ENCODE measurements around the gene ANKDD1A. TPM values are rescaled to one million over a fixed set of nuclear protein-coding genes. Genes with fewer than 3 reads are reported as not detected.
A peak's percentile ranks its signal among the peaks of the same experiment; 100 is the strongest.

The ANKDD1A gene
- total and polyA plus RNA-seq, 4 donors: 11.1 to 29.2 (median 18.5) TPM

DNA sequence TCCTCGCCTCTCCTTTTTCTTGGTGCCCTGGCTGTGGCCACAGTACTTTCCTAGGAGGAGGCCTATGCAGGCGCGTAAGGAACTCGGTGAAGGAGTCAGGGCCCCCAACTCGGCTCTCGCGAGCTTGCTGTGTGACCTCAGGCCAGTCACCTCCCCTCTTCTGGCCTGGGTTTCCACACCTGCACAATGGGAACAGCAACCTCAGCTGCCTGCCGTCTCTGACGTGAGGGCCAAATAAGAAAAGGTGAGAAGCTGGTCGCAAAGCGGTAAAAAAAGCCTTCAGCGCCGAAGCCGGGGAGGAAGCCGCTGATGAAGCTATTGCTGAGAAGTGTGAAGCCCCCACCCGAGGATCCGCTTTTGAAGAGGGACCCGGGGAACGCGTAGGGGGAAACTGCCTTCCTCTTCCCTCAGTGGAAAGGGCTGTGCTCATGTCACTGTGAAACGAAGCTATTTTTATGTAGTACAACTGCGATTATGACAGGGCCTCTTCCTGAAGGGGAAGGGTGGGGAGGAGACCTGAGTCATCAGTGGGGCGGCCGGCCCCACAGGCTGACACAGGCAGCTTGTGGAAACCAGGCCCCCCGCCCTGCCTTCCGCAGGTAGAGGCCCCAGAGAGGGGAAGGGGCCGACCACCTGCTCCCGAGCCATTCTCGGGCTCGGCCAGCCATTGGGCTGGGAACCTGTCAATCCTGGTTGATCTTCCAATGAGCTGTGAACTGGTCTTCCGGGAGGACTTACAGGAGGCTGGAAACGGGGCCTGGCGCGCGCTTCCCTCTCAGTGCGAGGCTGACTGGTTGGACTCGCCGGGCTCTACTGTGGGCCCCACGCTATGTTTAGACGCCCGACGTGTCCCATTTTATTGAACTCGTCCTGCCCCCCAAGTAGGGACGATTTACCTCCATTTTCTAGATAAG lies 18.0 kb upstream of the ANKDD1A start:
- intact Hi-C loops (cut with DNase I): loop anchor here in 1 of 2 donors (5.0 kb wide), 2 partner anchors 36 to 51 kb away; partner anchors contain the start of gene PLEKHO2
- Histone ChIP-seq H3K27me3 (ENCODE audit: control insufficient read depth in 1 of 2, insufficient read depth in 2 of 2, low read length in 1 of 2) (no peaks in the 10 kb centered on the region), H3K36me3 (ENCODE audit: control insufficient read depth in 1 of 2, insufficient read depth in 2 of 2, low read length in 1 of 2) (no peaks in the 10 kb centered on the region), H3K27ac (ENCODE audit: low read depth in 1 of 2, low read length in 2 of 2) (peak overlapping the region in 1 of 2 donors; percentile 6), H3K4me1 (ENCODE audit: control insufficient read depth in 1 of 2, insufficient read depth in 2 of 2, low read length in 2 of 2) (peaks cover 0 to 2% of the 10 kb centered on the region in 2 donors), H3K4me3 (ENCODE audit: low read length in 2 of 2) (no peak overlapping the region), H3K9me3 (ENCODE audit: control insufficient read depth, low read length) (no peaks in the 10 kb centered on the region)
- ATAC-seq (ENCODE audit: low FRiP score): peak; percentile 91
- DNase-seq: peak; percentile 96
- 32% methylated on average over 43 to 44 of the region's 44 CpGs for WGBS, 2 donors

GRCh38 chr15:64894395-64895056 lies 17.2 kb upstream of the ANKDD1A start:
- 56 to 62% methylated on average over 15 to 20 of the region's 20 CpGs for WGBS, 2 donors
- intact Hi-C loops (cut with DNase I): loop anchor here in 1 of 2 donors (5.0 kb wide), 2 partner anchors 37 to 52 kb away; partner anchors contain the start of gene PLEKHO2
- Histone ChIP-seq H3K36me3 (ENCODE audit: control insufficient read depth in 1 of 2, insufficient read depth in 2 of 2, low read length in 1 of 2) (no peaks in the 10 kb centered on the region), H3K27me3 (ENCODE audit: control insufficient read depth in 1 of 2, insufficient read depth in 2 of 2, low read length in 1 of 2) (no peaks in the 10 kb centered on the region), H3K4me1 (ENCODE audit: control insufficient read depth in 1 of 2, insufficient read depth in 2 of 2, low read length in 2 of 2) (peaks cover 0 to 2% of the 10 kb centered on the region in 2 donors), H3K4me3 (ENCODE audit: low read length in 2 of 2) (no peak overlapping the region), H3K27ac (ENCODE audit: low read depth in 1 of 2, low read length in 2 of 2) (peak overlapping the region in 1 of 2 donors; percentile 6), H3K9me3 (ENCODE audit: control insufficient read depth, low read length) (no peaks in the 10 kb centered on the region)
- DNase-seq: peak in 1 of 2 donors; percentile 68
- ATAC-seq (ENCODE audit: low FRiP score): no peak

DNA sequence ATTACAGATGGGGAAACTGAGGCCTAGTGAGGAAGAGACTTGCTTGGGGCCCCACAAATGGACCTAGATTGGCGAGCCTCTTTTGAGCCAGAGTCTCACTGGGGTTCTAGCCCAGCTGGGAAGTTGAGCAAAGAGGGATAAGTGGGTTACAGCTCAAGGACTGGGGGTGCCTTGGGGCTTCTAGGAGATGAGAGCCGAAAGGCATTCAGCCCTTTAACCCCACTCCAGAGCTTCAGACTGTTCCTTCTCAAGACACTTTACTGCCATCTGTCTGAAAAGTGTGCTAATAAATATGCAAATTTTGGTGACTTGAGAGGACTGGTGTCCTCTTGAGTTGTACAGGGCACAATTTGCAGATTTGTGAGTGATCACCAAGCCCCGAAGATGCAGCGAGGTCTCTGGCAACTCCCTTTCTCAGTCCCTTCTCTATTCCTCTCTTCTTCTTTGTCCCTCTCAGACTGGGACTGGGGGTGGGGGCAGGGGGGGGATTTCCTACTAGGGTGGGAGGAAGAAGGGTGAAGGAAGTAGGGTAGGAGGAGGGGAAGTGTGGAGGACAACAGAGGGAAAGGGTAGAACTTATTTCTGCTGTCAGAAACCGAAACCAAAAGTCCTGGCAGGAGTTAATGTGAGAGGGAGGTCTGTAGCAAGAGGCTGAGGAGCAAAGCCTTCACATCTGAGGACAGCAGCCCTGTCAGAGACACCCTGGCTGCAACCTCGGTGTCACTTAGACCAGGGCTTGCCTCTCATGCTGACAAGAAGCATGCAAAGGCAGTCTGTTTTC lies 16.2 kb upstream of the ANKDD1A start:
- 72 to 90% methylated on average over 6 of the region's 6 CpGs for WGBS, 2 donors
- Histone ChIP-seq H3K27ac (ENCODE audit: low read depth in 1 of 2, low read length in 2 of 2) (no peak overlapping the region), H3K4me1 (ENCODE audit: control insufficient read depth in 1 of 2, insufficient read depth in 2 of 2, low read length in 2 of 2) (peaks cover 0 to 2% of the 10 kb centered on the region in 2 donors), H3K27me3 (ENCODE audit: control insufficient read depth in 1 of 2, insufficient read depth in 2 of 2, low read length in 1 of 2) (no peaks in the 10 kb centered on the region), H3K4me3 (ENCODE audit: low read length in 2 of 2) (no peak overlapping the region), H3K36me3 (ENCODE audit: control insufficient read depth in 1 of 2, insufficient read depth in 2 of 2, low read length in 1 of 2) (no peaks in the 10 kb centered on the region), H3K9me3 (ENCODE audit: control insufficient read depth, low read length) (no peaks in the 10 kb centered on the region)
- ATAC-seq (ENCODE audit: low FRiP score): no peak
- intact Hi-C loops (cut with DNase I): no loop called here
- peak in 1 of 2 donors; percentile 55 for DNase-seq

DNA sequence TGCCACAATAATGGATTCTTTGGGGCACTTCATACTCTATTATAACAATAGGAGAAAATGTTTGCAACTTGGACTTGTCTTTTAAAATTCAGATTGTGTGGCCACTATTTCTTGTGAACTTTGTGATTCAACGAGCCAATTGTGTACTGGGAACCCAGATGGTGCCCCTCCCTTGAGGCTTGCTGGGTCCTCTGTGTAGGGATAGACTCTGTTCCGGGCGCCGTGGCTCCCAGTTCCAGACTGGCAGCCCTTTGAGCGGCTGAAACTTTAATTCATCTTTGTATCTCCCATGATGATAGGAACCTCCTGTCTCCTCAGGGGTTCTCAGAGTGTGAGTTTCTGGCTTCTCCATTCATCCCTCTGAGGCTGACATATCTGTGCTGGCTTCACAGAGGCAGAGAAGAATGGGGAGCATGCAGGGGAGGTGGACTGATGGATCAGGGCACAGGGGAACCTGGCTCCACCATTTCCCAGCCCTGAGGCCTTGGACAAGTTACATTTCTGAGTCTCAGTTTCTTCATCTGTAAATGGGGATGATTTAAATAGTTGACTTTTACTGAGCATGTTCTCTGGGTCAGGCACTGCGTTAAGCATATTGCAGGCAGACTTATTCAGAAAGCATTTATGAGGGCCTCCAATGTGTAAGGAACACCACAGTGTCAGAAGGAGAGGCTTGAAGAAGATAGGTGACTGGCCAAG lies 15.2 kb upstream of the ANKDD1A start:
- 92 to 96% methylated on average over 6 of the region's 6 CpGs for WGBS, 2 donors
- ATAC-seq (ENCODE audit: low FRiP score): no peak
- no peaks in the 10 kb centered on the region for H3K27me3 ChIP-seq (ENCODE audit: control insufficient read depth in 1 of 2, insufficient read depth in 2 of 2, low read length in 1 of 2)
- H3K27ac ChIP-seq (ENCODE audit: low read depth in 1 of 2, low read length in 2 of 2): no peak overlapping the region
- H3K4me1 ChIP-seq (ENCODE audit: control insufficient read depth in 1 of 2, insufficient read depth in 2 of 2, low read length in 2 of 2): peaks cover 0 to 2% of the 10 kb centered on the region in 2 donors
- H3K4me3 ChIP-seq (ENCODE audit: low read length in 2 of 2): no peak overlapping the region
- peak in 1 of 2 donors; percentile 16 for DNase-seq
- no peaks in the 10 kb centered on the region for H3K36me3 ChIP-seq (ENCODE audit: control insufficient read depth in 1 of 2, insufficient read depth in 2 of 2, low read length in 1 of 2)
- intact Hi-C loops (cut with DNase I): no loop called here
- H3K9me3 ChIP-seq (ENCODE audit: control insufficient read depth, low read length): no peaks in the 10 kb centered on the region

DNA sequence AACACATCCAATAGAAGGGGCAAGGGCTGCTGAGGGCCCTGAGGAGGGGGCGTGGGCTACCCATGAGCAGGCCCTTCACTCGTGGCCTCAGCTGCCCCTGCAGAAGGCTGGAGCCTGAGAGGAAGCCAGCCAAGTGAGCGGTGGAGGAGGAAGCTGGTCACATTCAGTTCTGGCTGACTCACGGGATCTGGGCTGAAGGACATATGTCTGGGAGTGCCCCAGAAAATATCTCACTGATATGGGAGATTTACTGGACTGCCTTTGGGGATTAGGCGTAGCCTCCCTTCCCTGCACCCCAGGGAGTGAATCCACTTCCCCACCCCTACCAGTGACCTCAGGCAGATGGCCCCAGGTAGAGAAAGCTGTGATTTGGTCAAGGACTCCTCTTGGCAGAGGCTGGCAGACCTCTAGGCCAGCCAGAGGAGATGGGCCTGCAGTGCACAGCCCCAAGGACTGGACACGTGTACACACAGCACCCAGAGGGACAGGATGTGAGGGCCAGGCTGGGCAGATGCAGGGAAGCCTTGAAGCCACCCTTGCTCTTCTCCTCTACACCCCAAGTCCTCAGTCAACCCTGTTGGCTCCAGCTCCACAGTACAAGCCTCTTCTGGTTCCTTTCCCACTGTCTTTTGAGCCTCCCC lies 14.2 kb upstream of the ANKDD1A start:
- Histone ChIP-seq H3K27me3 (ENCODE audit: control insufficient read depth in 1 of 2, insufficient read depth in 2 of 2, low read length in 1 of 2) (no peaks in the 10 kb centered on the region), H3K9me3 (ENCODE audit: control insufficient read depth, low read length) (no peaks in the 10 kb centered on the region), H3K27ac (ENCODE audit: low read depth in 1 of 2, low read length in 2 of 2) (peak overlapping the region in 1 of 2 donors; percentile 75), H3K4me3 (ENCODE audit: low read length in 2 of 2) (no peak overlapping the region), H3K36me3 (ENCODE audit: control insufficient read depth in 1 of 2, insufficient read depth in 2 of 2, low read length in 1 of 2) (no peaks in the 10 kb centered on the region), H3K4me1 (ENCODE audit: control insufficient read depth in 1 of 2, insufficient read depth in 2 of 2, low read length in 2 of 2) (peaks cover 0 to 2% of the 10 kb centered on the region in 2 donors)
- intact Hi-C loops (cut with DNase I): no loop called here
- DNase-seq: peak; percentile 86 to 89
- WGBS, 2 donors: 21 to 25% methylated on average over 6 of the region's 6 CpGs
- peak; percentile 24 for ATAC-seq (ENCODE audit: low FRiP score)

DNA sequence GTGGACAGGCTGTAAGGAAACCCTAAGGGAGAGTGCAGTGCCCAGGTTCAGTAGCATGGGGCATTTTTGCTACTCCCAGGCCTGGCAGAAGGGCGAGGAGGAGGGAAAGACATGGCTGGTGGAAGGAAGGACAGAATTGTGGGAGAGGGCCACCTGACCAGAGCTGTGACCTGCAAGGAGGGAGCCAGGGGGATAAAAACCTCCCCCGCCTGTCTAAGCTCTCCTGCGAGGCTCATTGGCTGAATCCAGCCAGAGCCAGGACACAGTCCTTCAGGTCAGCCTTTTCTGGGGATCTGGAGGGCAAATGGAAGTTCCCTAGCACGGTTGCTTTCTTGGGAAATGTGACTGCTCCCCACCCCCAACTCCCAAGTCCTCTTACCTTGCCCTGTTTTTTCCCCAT lies 13.3 kb upstream of the ANKDD1A start:
- Histone ChIP-seq H3K9me3 (ENCODE audit: control insufficient read depth, low read length) (no peaks in the 10 kb centered on the region), H3K4me3 (ENCODE audit: low read length in 2 of 2) (no peak overlapping the region), H3K27ac (ENCODE audit: low read depth in 1 of 2, low read length in 2 of 2) (no peak overlapping the region), H3K36me3 (ENCODE audit: control insufficient read depth in 1 of 2, insufficient read depth in 2 of 2, low read length in 1 of 2) (no peaks in the 10 kb centered on the region), H3K4me1 (ENCODE audit: control insufficient read depth in 1 of 2, insufficient read depth in 2 of 2, low read length in 2 of 2) (peaks cover 0 to 2% of the 10 kb centered on the region in 2 donors), H3K27me3 (ENCODE audit: control insufficient read depth in 1 of 2, insufficient read depth in 2 of 2, low read length in 1 of 2) (no peaks in the 10 kb centered on the region)
- WGBS, 2 donors: 91 to 97% methylated on average over 4 of the region's 4 CpGs
- intact Hi-C loops (cut with DNase I): no loop called here
- DNase-seq (peak in 1 of 2 donors; percentile 30), ATAC-seq (ENCODE audit: low FRiP score) (no peak)

GRCh38 chr15:64901141-64901540 lies 10.6 kb upstream of the ANKDD1A start:
- WGBS, 2 donors: 98% methylated on average over 5 of the region's 5 CpGs
- DNase-seq (no peak), ATAC-seq (ENCODE audit: low FRiP score) (no peak)
- Histone ChIP-seq H3K27ac (ENCODE audit: low read depth in 1 of 2, low read length in 2 of 2) (no peak overlapping the region), H3K36me3 (ENCODE audit: control insufficient read depth in 1 of 2, insufficient read depth in 2 of 2, low read length in 1 of 2) (no peaks in the 10 kb centered on the region), H3K27me3 (ENCODE audit: control insufficient read depth in 1 of 2, insufficient read depth in 2 of 2, low read length in 1 of 2) (no peaks in the 10 kb centered on the region), H3K4me3 (ENCODE audit: low read length in 2 of 2) (no peak overlapping the region), H3K9me3 (ENCODE audit: control insufficient read depth, low read length) (no peaks in the 10 kb centered on the region), H3K4me1 (ENCODE audit: control insufficient read depth in 1 of 2, insufficient read depth in 2 of 2, low read length in 2 of 2) (peaks cover 0 to 2% of the 10 kb centered on the region in 2 donors)
- intact Hi-C loops (cut with DNase I): loop anchor here in 1 of 2 donors (10.0 kb wide), 1 partner anchor 166 kb away; no protein-coding TSS in a partner anchor
